ENCODE data around the gene LIF.
"Not testable (repeated sequence)": the region's sequence is repeated elsewhere in the genome, so short reads cannot be mapped to it uniquely, and the experiment has no call there.

Gene LIF

DNA sequence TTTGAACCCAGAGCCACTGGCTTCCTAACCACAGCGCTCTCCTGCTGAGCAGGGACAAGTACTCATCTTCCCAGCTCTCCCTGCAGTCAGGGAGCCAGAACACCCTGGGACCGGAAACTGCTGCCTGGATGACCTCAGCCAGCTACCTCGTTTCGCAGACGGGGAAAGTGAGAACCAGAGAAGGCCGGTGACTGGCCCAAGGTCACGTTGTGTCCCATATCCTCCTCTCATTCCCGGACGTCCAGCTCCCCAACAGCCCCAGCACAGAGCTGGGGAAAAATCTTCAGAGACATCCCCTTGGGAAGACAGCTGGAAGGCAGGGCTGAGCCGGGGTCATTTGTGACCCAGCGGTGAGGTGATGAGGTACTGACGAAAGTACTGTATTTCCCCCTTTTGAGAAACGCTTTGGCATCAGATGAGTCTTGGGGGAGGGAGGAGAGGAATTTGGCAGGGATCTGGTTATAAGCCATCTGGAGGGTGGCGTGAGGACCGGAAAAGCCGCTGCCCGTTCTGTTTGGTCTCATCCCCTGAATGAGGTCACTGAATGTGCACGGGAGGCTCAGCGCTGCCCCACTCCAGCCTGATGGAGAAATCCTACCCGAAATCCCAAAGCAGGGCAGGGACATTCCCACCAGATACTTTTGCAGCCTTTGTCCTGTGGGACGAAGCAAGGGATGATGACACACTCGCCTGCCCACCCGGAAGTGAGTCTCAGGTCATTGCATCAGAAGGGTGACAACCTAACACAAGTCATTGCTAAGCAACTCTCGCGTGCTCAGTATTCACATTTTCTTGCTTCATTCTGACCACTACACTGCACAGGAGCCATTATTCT is 41.1 kb downstream of the LIF start:
- DNase-seq, result peak in 1 of 2 donors; percentile 23

DNA sequence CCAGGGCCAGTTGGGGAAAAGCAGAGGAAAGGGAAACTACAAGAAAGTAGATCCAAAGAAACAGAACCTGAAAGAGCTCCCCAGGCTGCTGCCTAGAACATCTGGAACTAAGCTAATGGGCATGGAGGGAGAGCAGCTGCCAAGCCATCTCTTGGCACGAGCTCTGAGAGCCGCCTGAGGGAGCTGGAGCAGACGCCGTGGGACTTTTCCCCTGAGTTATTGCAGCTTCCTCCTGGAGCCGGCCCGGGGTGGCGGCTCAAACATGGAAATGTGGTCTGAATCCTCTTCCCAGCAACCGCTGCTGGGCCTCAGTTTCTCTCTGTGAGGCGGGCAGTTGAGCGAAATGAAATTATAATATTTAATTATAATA is 41.8 kb downstream of the LIF start:
- no peak for DNase-seq

DNA sequence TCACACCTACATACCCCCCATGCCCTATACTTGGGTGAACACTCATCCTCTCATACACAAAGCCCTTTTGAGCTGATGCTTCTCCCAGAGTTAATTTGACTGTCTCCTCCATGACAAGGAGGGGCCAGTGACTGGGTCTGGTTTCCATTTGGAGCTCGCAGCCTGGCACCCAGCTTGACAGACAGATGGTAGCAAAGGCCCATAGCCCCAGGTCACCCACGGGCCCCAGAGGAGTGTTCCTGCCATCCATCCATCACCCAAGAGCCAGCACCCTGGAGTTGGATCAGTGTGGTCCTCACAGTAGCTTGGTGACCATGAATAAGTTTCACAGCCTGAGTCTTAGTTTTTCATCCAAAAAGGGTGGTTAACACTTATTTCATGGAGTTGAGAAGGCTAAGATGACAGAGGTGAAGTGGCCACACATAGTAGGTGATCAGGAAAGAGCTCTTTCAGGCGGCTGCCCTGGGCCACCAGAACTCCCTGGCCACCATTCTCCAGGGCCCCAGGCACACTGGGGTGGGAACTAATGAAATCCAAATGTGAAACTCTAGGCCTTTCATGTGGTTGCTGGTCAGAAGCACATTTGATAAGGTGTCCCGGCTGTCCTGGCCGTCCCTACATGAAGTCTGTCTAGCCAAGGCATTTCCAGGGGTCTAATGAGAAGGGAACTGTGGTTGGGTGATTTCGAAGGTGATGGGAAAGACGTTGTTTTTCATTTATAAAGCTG is 42.4 kb downstream of the LIF start:
- no peak for DNase-seq

DNA sequence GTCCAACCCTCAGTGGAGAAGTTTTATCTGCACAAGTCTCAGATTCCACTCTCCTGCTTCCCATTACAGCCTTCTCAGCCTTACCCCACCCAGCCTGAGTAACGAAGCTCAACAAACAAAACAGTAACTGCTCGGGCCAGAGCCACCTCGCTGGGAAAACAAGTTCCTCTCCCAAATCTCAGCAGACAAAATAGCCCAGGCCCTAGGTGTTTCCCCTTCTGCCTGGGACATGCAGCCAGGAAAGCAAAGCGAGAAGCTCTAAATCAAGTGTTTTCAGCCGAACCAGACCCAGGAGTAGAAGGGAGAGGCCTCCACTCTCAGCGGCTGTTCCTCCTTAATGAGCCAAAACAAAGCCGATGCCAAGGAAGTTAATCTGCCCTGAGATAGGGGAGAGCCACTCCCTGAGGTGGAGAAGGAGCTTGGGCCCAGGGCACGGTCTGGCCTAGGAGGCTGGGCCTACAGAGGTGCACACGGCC is 44.0 kb downstream of the LIF start:
- no peak for DNase-seq

GRCh38 chr22:30201945-30202344 is 44.6 kb downstream of the LIF start:
- no peak for DNase-seq

- not testable (repeated sequence) for DNase-seq
Observed at GRCh38 chr22:30200905-30201304, 45.7 kb downstream of the LIF start.

GRCh38 chr22:30198921-30199320 is 47.6 kb downstream of the LIF start:
- no peak for DNase-seq

DNA sequence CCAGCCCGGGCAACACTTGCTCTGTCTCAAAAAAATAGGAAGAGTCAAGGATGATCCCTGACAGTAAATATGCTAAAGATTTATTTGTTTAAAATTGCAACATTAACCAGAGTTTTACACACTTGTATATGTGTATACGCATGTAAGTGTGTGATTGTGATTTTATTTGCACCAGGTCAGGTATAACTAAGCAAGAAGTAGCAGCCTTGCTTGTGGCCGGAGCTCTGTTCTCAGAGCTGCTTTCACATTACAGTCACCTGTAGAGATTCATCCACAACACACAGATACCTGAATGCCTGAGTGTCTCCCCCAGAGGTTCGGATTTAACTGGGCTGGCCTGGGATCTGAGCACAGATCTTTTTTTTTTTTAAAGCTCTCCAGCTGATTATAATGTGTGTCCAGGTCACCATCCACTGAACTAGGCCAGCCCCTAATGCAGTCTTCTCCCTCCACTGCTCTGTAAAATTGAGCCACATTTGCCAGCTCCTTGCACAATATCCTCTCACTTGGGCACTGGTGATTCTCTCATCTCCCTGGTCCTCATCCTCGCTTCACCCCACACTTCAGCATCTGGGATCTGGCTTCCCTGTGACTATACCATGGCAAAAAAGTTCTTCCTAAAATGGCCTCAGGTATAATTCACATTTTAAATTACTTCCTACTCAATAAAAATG is 48.3 kb downstream of the LIF start:
- no peak for DNase-seq

GRCh38 chr22:30197389-30197788 is 49.2 kb downstream of the LIF start:
- no peak for DNase-seq

GRCh38 chr22:30196880-30197336 is 49.7 kb downstream of the LIF start:
- no peak for DNase-seq

DNA sequence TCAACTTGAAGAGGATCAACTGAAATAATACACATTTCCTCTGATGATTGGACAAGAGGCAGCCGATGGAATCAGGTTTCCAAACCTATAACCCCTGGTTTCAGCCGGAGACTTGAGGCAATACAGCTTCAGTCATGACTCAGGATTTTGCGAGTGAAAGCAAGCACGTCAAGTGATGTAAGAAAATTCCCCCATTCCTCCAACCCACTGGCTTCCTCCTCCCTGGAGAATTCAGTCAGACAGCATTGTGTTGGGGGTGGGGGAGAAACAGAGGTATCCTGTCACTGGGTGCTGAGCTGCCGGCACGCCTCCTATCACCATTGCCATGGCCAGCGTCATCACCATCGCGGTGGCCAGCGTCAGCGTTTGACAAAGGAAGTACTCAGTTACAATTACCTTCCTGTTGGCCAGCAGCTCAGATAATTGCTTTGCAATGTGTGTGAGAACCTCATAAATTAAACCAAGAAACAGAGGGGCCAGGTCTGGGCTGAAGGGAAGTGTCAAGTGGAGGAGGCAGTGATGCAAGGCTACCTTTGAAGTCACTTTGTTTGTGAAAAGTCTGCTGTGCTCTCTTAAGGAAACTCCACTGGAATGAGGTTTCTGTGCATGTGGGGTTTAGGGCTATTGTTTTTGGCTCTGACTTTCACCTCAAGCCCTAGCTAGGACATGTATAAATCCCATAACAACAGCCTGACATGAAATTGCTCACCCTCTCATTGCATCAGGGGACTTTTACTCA is 50.2 kb downstream of the LIF start:
- DNase-seq, result peak; percentile 47 to 89

GRCh38 chr22:30195245-30196140 is 51.1 kb downstream of the LIF start:
- DNase-seq, result no peak

- DNase-seq, result no peak
Observed at GRCh38 chr22:30193031-30193775, 53.4 kb downstream of the LIF start.

- no peak for DNase-seq
Observed at GRCh38 chr22:30192427-30192826, 54.1 kb downstream of the LIF start.

GRCh38 chr22:30191040-30191701 is 55.4 kb downstream of the LIF start:
- DNase-seq, result no peak

GRCh38 chr22:30190574-30190973 is 56.0 kb downstream of the LIF start:
- DNase-seq, result no peak
